GM12872 (cell line): ENCODE measurements around the gene SKAP2.

Source experiments
- CTCF ChIP-seq: IDR thresholded peaks from 3 replicates; pipeline ENCODE4 v1.5.1; 2011; ENCODE audit warnings: low read depth, mild to moderate bottlenecking, low read length, moderate library complexity; ENCODE audit not compliant: insufficient read depth

SKAP2 gene

GRCh38 chr7:26691886-26692285 is 172.5 kb downstream of the SKAP2 start:
- TF ChIP-seq CTCF = no peak

GRCh38 chr7:26691406-26691805 is 173.0 kb downstream of the SKAP2 start:
- TF ChIP-seq CTCF = no peak

- no peak for TF ChIP-seq CTCF
Observed at GRCh38 chr7:26690135-26690805, 174.1 kb downstream of the SKAP2 start.

GRCh38 chr7:26688936-26689506 is 175.4 kb downstream of the SKAP2 start:
- no peak for TF ChIP-seq CTCF

GRCh38 chr7:26688388-26688787 is 176.0 kb downstream of the SKAP2 start:
- no peak for TF ChIP-seq CTCF

GRCh38 chr7:26687032-26687431 is 177.4 kb downstream of the SKAP2 start:
- no peak for TF ChIP-seq CTCF

- peak; percentile 53; the same call in 2 of the 3 replicates for TF ChIP-seq CTCF
Observed at GRCh38 chr7:26686448-26686981, 177.9 kb downstream of the SKAP2 start.
